ENCODE results near the gene TNNT1.

Gene TNNT1, protein sequence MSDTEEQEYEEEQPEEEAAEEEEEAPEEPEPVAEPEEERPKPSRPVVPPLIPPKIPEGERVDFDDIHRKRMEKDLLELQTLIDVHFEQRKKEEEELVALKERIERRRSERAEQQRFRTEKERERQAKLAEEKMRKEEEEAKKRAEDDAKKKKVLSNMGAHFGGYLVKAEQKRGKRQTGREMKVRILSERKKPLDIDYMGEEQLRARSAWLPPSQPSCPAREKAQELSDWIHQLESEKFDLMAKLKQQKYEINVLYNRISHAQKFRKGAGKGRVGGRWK

DNA sequence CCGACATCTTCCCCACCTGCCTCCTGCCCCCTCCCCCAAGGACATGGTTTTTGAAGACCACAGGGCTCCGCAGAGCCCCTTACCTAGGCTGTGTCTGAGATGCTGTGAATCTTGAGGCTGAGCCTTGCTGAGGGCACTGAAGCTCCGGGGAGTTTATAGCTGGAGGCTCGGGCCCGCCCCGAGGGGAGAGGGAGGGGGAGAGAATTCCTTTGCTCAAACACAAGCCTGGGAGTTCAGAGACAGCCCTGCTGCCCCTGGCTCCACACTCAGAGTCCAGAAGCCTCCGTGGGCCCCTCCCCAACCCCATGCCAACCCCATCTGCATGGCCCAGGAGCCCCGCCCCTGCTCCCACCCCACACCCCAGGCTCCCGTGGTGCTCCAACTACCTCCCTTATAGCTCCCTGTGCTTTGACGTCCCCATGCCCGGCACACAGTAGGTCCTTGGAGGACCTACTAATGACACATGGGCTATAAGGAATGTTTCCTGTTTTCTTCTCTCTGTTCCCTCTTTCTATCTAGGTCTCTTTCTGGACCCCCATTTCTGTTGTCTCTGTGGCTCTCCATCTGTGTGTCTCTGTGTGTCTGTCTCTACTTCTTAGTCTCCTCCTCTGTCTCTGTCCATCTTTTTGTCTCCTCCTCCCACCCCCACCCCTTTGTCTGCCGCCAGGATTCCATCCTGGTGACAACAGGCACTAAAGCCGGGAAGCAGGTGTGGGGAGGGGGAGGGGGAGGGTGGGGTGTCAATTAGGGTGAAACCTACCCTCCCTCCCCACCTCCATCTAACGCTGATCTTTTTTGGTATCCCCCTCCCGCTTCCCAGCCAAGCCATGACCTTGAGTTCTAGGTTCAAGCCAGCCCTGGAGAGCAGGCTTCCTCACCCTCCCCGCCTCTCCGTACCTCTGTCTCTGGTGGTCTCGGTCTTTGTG lies at the start of gene TNNT1:
TSS of gene TNNT1 (minus strand) at position 129 of the 926 bp plus-strand sequence. CDS start 2,049 bp downstream, outside the sequence.
- H2AFZ ChIP-seq (ENCODE audit: low read length, unreplicated experiment) = no peak within 1 kb of the TSS
- no peaks in the 10 kb centered on the region for H3K4me1 ChIP-seq (ENCODE audit: control insufficient read depth, insufficient read depth, low read length, unreplicated experiment)
- no peaks in the 10 kb centered on the region for H3K79me2 ChIP-seq (ENCODE audit: control insufficient read depth, insufficient read depth, low read length, unreplicated experiment)
- no peak within 1 kb of the TSS for H3K4me3 ChIP-seq (ENCODE audit: low read depth, low read length)
- H3K27ac ChIP-seq (ENCODE audit: low read depth, low read length) = no peak within 1 kb of the TSS
- H3K36me3 ChIP-seq (ENCODE audit: insufficient read depth, low read length) = no peaks in the 10 kb centered on the region
- peaks cover 24% of the 10 kb centered on the region for H3K27me3 ChIP-seq (ENCODE audit: insufficient read depth, low read length)

DNA sequence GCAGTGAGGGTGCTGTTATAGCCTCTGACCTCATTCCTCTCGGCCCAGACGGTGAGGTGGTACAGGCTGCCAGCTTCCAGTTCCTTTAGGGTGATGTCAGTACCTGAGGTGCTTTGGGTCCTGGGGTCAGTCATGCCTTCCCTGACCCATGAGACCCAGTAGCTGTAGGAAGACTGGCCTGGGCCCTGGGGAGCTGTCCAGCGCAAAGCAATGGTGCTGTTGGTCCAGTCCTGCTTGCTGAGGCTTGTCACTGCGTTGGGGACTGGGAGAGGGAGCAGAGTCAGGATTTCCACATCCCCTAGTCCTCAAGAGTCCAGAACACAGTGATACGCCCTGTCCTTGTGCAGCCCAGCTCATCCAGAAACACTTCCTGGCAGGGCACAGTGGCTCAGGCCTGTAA lies 49.6 kb upstream of the TNNT1 start:
- H3K4me3 ChIP-seq (ENCODE audit: low read depth, low read length) = no peak overlapping the region
- H3K27ac ChIP-seq (ENCODE audit: low read depth, low read length) = no peak overlapping the region
- no peaks in the 10 kb centered on the region for H3K27me3 ChIP-seq (ENCODE audit: insufficient read depth, low read length)
- no peaks in the 10 kb centered on the region for H3K79me2 ChIP-seq (ENCODE audit: control insufficient read depth, insufficient read depth, low read length, unreplicated experiment)
- no peaks in the 10 kb centered on the region for H3K36me3 ChIP-seq (ENCODE audit: insufficient read depth, low read length)
- H2AFZ ChIP-seq (ENCODE audit: low read length, unreplicated experiment) = no peak overlapping the region
- no peaks in the 10 kb centered on the region for H3K4me1 ChIP-seq (ENCODE audit: control insufficient read depth, insufficient read depth, low read length, unreplicated experiment)

DNA sequence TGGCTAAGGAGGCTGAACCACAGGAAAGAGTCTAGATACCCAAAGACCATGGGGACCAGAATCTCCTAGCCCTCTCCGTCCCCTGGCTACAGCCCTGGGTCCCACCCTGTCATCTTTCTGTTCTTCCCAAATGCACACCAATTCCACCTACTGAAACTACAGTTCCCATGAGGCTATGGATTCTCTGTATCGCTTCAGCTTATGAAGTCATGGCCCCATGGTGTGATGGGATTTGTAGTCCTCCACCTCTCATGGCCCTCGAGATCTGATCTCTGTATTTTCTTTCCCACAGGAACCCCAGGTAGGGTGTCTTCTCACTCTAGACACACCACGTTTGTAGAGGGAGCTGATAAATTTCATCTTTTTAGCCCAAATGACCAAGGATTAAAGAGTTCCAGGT lies 48.5 kb upstream of the TNNT1 start:
- Histone ChIP-seq H3K27ac (ENCODE audit: low read depth, low read length) (no peak overlapping the region), H2AFZ (ENCODE audit: low read length, unreplicated experiment) (no peak overlapping the region)

DNA sequence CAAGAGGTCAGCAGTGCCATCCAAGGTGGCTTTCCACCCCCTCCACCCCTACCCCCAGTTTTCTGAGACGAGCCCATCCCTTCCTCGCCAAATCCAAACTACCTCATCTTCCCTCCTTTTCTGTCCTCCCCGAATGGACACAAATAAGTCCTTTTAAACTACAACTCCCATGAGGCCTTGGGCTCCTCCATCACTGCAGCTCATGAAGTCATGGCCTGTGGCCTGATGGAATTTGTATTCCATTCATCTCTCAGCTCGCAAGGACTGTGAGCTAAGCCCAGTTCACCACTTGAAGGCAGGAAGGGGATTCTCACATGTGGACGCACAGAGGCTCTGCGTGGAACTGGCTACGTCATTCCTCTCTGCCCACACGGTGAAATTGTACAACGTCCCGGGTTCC lies 47.8 kb upstream of the TNNT1 start:
- Histone ChIP-seq H3K36me3 (ENCODE audit: insufficient read depth, low read length) (no peaks in the 10 kb centered on the region), H3K27me3 (ENCODE audit: insufficient read depth, low read length) (no peaks in the 10 kb centered on the region), H3K79me2 (ENCODE audit: control insufficient read depth, insufficient read depth, low read length, unreplicated experiment) (no peaks in the 10 kb centered on the region), H3K4me3 (ENCODE audit: low read depth, low read length) (no peak overlapping the region), H3K4me1 (ENCODE audit: control insufficient read depth, insufficient read depth, low read length, unreplicated experiment) (no peaks in the 10 kb centered on the region), H2AFZ (ENCODE audit: low read length, unreplicated experiment) (no peak overlapping the region), H3K27ac (ENCODE audit: low read depth, low read length) (no peak overlapping the region)

More for the DNA sequence above, 48.5 kb upstream of the TNNT1 start:
- Histone ChIP-seq H3K4me1 (ENCODE audit: control insufficient read depth, insufficient read depth, low read length, unreplicated experiment) (no peaks in the 10 kb centered on the region), H3K79me2 (ENCODE audit: control insufficient read depth, insufficient read depth, low read length, unreplicated experiment) (no peaks in the 10 kb centered on the region), H3K36me3 (ENCODE audit: insufficient read depth, low read length) (no peaks in the 10 kb centered on the region), H3K27me3 (ENCODE audit: insufficient read depth, low read length) (no peaks in the 10 kb centered on the region), H3K4me3 (ENCODE audit: low read depth, low read length) (no peak overlapping the region)

DNA sequence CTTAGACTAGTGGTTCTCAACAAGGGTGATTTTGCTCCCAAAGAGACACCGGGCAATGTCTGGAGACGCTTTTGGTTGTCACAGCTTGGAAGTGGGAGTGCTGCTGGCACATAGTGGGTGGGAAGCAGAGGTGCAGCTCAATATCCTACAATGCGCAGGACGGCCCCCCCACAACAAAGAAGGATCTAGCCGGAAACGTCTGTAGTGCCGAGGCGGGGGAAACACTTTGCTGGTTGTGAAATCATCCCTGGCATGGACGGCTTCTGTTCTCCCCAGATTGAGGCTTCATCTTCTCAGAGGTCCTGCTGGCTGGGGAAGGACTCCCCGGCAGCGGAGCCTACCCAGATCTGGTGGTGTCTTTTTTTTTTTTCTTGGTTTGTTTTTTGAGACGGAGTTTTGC lies 44.5 kb upstream of the TNNT1 start:
- Histone ChIP-seq H2AFZ (ENCODE audit: low read length, unreplicated experiment) (no peak overlapping the region), H3K27ac (ENCODE audit: low read depth, low read length) (no peak overlapping the region), H3K27me3 (ENCODE audit: insufficient read depth, low read length) (no peaks in the 10 kb centered on the region), H3K4me1 (ENCODE audit: control insufficient read depth, insufficient read depth, low read length, unreplicated experiment) (no peaks in the 10 kb centered on the region), H3K79me2 (ENCODE audit: control insufficient read depth, insufficient read depth, low read length, unreplicated experiment) (no peaks in the 10 kb centered on the region), H3K4me3 (ENCODE audit: low read depth, low read length) (no peak overlapping the region), H3K36me3 (ENCODE audit: insufficient read depth, low read length) (no peaks in the 10 kb centered on the region)

DNA sequence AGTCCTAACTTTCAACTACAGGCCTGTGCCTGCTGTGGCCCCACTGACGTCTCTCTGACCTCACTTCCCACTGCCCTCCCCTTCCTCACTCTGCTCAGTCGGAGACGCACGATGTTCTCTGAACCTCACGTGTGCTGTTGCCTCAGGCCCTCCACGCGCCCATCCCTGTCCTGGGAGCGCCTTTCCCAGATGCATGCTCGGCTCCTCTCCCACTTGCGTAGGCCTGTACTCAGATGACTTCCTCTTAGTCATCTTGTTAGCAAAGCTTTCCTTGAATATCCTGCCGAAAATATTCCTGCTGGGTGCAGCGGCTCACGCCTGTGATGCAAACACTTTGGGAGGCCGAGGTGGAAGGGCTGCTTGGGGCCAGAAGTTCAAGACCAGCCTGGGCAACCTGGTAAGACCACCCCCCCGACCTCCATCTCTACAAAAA lies 40.4 kb upstream of the TNNT1 start:
- Histone ChIP-seq H2AFZ (ENCODE audit: low read length, unreplicated experiment) (no peak overlapping the region), H3K4me3 (ENCODE audit: low read depth, low read length) (no peak overlapping the region), H3K27me3 (ENCODE audit: insufficient read depth, low read length) (0 out of 2 replicates have a peak, but pooled peaks cover 4% of the 10 kb centered on the region), H3K4me1 (ENCODE audit: control insufficient read depth, insufficient read depth, low read length, unreplicated experiment) (no peaks in the 10 kb centered on the region), H3K27ac (ENCODE audit: low read depth, low read length) (peak overlapping the region; percentile 83), H3K79me2 (ENCODE audit: control insufficient read depth, insufficient read depth, low read length, unreplicated experiment) (no peaks in the 10 kb centered on the region), H3K36me3 (ENCODE audit: insufficient read depth, low read length) (no peaks in the 10 kb centered on the region)

DNA sequence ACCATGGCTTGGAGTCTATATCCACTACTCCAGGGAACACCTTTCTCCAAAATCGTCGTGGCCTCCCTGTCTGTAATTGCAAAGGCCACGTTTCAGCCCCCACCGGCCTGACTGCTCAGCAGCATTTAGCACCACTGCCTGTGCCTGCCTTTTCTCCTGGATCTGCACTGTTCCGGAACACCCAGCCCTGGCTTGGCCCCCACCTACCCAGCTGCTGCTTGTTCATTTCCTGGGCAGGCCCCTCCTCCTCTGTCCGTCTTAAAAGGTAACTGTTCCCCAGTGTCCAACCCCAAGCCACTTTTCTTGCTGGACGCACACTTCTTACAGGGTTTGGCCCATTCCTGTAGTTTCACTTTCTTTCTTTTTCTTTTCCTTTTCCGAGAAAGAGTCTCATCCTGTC lies 39.6 kb upstream of the TNNT1 start:
- H3K27ac ChIP-seq (ENCODE audit: low read depth, low read length) = peak overlapping the region; percentile 83
- no peaks in the 10 kb centered on the region for H3K79me2 ChIP-seq (ENCODE audit: control insufficient read depth, insufficient read depth, low read length, unreplicated experiment)
- no peak overlapping the region for H3K4me3 ChIP-seq (ENCODE audit: low read depth, low read length)
- H3K27me3 ChIP-seq (ENCODE audit: insufficient read depth, low read length) = 0 out of 2 replicates have a peak, but pooled peaks cover 4% of the 10 kb centered on the region
- H3K4me1 ChIP-seq (ENCODE audit: control insufficient read depth, insufficient read depth, low read length, unreplicated experiment) = no peaks in the 10 kb centered on the region
- H2AFZ ChIP-seq (ENCODE audit: low read length, unreplicated experiment) = no peak overlapping the region
- H3K36me3 ChIP-seq (ENCODE audit: insufficient read depth, low read length) = no peaks in the 10 kb centered on the region

DNA sequence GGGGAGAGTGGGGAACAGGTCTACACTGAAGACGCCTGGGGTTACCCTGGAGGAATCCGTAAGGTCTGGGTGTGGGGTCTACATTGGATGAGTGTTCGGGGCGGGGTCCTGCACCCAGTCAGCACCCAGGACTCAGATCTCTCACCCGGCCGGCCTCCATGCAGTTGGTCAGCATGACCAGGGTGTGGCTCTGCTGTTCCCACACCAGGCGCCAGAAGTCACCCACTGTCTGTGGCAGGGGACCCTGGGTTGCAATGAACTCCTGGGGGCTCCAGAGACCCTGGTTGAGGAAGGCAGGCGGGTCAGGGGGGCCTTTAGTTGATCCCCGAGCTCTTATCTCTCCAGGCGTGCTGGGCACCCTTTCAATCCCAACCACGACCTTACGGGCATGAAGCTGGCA lies 37.1 kb upstream of the TNNT1 start:
- no peaks in the 10 kb centered on the region for H3K36me3 ChIP-seq (ENCODE audit: insufficient read depth, low read length)
- H2AFZ ChIP-seq (ENCODE audit: low read length, unreplicated experiment) = no peak overlapping the region
- H3K4me3 ChIP-seq (ENCODE audit: low read depth, low read length) = no peak overlapping the region
- no peaks in the 10 kb centered on the region for H3K4me1 ChIP-seq (ENCODE audit: control insufficient read depth, insufficient read depth, low read length, unreplicated experiment)
- H3K27me3 ChIP-seq (ENCODE audit: insufficient read depth, low read length) = peaks cover 10% of the 10 kb centered on the region; the same call in 1 of the 2 replicates
- no peaks in the 10 kb centered on the region for H3K79me2 ChIP-seq (ENCODE audit: control insufficient read depth, insufficient read depth, low read length, unreplicated experiment)
- H3K27ac ChIP-seq (ENCODE audit: low read depth, low read length) = no peak overlapping the region

DNA sequence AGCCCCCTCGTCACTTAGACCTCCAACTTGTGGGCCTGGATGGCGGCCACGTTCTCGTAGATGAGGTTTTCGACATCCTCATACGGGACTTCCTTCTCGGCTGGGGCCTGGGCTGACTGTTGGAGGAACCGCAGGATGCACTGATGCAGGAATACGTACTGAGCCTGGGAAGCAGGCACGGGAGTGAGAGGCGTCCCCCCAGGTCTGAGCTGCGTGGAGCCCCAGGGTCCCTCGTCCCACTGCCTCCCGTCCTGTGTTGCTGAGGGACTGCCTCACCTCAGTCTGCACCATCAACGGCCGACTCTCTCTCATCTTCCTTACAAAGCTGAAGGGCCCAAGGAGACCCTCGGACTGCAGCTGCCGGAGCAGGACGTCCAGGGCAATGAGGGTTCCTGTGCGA lies 32.7 kb upstream of the TNNT1 start:
- Histone ChIP-seq H3K4me3 (ENCODE audit: low read depth, low read length) (no peak overlapping the region), H3K79me2 (ENCODE audit: control insufficient read depth, insufficient read depth, low read length, unreplicated experiment) (no peaks in the 10 kb centered on the region), H3K36me3 (ENCODE audit: insufficient read depth, low read length) (no peaks in the 10 kb centered on the region), H3K27me3 (ENCODE audit: insufficient read depth, low read length) (peaks cover 27% of the 10 kb centered on the region), H3K27ac (ENCODE audit: low read depth, low read length) (no peak overlapping the region), H2AFZ (ENCODE audit: low read length, unreplicated experiment) (no peak overlapping the region), H3K4me1 (ENCODE audit: control insufficient read depth, insufficient read depth, low read length, unreplicated experiment) (peaks cover 7% of the 10 kb centered on the region)

DNA sequence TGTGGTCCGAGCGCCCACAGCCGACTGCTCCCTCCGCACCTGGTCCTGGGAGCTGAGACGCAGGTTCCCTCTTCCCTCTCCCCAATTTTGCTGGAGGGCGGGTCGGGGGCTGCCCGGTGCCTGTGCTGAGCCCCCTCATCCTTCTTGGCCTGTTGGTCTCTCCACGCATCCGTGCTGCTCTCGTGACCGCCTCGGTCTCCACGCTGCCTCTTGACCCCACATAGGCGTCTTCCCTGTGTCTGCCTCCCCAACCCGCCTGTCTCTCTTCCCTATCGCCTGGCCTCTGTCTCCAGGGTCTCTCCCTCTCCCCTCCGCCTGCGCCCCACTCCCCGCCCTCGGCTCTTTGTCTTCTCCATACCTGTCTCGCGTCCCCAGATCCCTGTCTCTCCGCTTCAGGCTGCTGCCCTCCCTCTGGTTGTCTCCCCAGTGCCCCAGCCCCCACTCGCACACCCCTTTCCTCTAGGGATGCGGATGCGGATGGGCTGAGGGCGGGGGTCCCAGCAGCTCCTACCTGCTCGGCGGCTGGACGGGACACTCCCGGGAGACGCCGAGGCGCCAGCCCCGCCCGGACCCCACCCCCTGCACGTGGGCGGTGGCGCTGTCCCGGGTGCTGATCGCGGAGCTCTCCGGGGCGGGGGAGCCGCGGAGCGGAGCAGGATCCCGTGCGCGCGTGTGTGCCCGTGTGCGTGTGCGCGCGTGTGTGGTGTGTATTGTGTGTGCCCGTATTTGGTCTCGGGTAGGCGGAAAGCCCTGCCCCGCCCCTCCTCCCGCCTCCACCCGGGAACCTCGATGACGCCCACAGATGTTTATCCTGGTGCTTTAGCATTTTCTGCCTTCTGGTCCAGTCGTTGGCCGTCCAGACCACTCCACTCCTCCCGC lies 30.8 kb upstream of the TNNT1 start, which contains the start of gene SYT5:
TSS of gene SYT5 (minus strand) at position 684 of the 879 bp plus-strand sequence. CDS start 1,248 bp downstream, outside the sequence.
- Histone ChIP-seq H3K4me1 (ENCODE audit: control insufficient read depth, insufficient read depth, low read length, unreplicated experiment) (peaks cover 7% of the 10 kb centered on the region), H3K4me3 (ENCODE audit: low read depth, low read length) (peak within 1 kb of the TSS; percentile 66), H2AFZ (ENCODE audit: low read length, unreplicated experiment) (no peak within 1 kb of the TSS), H3K27ac (ENCODE audit: low read depth, low read length) (no peak within 1 kb of the TSS), H3K36me3 (ENCODE audit: insufficient read depth, low read length) (no peaks in the 10 kb centered on the region), H3K79me2 (ENCODE audit: control insufficient read depth, insufficient read depth, low read length, unreplicated experiment) (no peaks in the 10 kb centered on the region), H3K27me3 (ENCODE audit: insufficient read depth, low read length) (peaks cover 23% of the 10 kb centered on the region)

All from ACC112 (cell line).